D721Med (cell line): ENCODE data around the gene LAMA3.

ENCODE experiments used
- DNase-seq: peaks from one replicate; pipeline ENCODE4 v3.0.0; 2011; ENCODE audit warnings: low spot score; ENCODE audit not compliant: insufficient read length
- FAIRE-seq: peaks from 2 replicates; lab custom pipeline; 2011; peaks lifted over from hg19 to GRCh38; lab: Jason Lieb, UNC
- TF ChIP-seq, protein P1 (sequence below): IDR thresholded peaks from 2 replicates; pipeline ENCODE4 v1.5.1; 2012; ENCODE audit warnings: mild to moderate bottlenecking, control low read depth; ENCODE audit not compliant: insufficient read depth; ENCODE audit errors: missing control alignments

Gene LAMA3

GRCh38 chr18:23990474-23991410 lies 301.5 kb downstream of the LAMA3 start:
- FAIRE-seq = peak; percentile 77
- DNase-seq = no peak
- TF ChIP-seq, protein P1, sequence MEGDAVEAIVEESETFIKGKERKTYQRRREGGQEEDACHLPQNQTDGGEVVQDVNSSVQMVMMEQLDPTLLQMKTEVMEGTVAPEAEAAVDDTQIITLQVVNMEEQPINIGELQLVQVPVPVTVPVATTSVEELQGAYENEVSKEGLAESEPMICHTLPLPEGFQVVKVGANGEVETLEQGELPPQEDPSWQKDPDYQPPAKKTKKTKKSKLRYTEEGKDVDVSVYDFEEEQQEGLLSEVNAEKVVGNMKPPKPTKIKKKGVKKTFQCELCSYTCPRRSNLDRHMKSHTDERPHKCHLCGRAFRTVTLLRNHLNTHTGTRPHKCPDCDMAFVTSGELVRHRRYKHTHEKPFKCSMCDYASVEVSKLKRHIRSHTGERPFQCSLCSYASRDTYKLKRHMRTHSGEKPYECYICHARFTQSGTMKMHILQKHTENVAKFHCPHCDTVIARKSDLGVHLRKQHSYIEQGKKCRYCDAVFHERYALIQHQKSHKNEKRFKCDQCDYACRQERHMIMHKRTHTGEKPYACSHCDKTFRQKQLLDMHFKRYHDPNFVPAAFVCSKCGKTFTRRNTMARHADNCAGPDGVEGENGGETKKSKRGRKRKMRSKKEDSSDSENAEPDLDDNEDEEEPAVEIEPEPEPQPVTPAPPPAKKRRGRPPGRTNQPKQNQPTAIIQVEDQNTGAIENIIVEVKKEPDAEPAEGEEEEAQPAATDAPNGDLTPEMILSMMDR = no peak

DNA sequence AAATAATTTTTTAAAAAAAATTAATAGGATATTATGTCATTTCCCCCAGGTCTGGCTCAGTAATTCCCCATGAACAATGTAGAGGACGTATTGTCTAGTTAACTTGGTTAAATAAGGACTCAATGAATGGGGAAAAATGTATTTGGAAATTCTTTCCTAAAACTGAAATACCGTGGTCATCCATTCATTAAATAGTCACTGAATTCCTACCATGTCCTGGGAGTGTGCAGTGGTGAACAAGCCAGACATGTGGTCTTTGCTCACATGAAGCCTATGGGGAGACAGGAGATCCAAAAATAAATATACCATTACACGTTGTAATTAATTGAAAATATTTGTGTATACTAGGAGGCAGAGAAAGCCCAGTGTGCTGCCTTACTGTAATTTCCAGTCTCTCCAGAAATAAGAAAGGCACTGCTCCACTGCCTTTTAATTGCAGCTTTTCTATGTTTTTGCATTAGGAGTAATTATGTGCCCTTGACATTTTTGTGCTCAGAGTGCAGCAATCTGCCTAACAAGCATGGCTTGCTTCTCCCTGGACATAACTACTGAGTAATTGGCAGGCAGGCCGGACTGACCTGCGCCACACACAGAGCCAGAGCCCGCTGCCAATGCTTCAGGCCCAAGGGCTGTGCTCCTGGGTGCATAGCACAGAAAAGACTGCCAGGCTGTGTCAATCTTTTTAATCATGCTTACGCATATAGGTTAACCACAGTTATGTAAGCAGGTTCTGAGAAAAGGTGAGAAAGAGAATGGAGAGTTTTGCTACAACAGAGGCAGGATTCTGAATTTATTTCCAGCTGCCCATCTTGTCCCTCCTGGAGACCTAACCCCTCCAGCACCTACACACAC lies 303.1 kb downstream of the LAMA3 start:
- DNase-seq (no peak), FAIRE-seq (peak; percentile 72)
- TF ChIP-seq, protein P1 = no peak

- DNase-seq = no peak
- FAIRE-seq = no peak
- TF ChIP-seq, protein P1 = no peak
Measured at GRCh38 chr18:23992941-23993280, 303.7 kb downstream of the LAMA3 start.

- FAIRE-seq (peak; percentile 82), DNase-seq (no peak)
- TF ChIP-seq, protein P1 = no peak
Measured at GRCh38 chr18:23994361-23994902, 305.2 kb downstream of the LAMA3 start.

DNA sequence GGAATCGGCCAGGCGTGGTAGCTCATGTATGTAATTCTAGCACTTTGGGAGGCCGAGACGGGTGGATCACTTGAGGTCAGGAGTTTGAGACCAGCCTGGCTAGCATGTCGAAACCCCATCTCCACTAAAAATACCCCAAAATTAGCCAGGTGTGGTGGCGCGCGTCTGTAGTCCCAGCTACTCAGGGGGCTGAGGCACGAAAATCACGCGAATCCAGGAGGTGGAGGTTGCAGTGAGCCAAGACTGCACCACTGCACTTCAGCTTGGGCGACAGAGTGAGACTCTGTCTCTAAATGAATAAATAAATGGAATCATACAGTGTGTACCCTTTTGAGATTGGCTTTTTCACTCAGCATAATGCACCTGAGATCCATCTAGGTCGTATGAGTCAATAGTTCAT lies 305.9 kb downstream of the LAMA3 start:
- FAIRE-seq (no peak), DNase-seq (no peak)

DNA sequence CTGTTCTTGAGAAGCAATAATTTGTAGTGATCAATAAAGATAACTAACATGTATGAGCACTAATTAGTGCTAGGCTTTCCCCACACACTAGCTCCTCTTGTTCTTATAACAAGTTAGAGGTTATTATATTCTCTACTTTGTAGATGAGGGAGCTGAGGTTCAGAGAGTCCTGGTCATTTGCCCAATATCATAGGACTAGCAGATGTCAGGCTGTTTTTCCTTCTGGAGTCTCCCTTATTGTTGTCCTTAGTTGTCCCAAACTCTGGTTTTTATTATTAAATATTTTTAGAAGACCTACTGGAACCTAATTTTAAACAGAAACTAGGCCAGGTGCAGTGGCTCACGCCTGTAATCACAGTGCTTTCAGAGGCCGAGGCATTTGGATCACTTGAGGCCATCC lies 308.8 kb downstream of the LAMA3 start:
- DNase-seq (no peak), FAIRE-seq (no peak)
- TF ChIP-seq, protein P1 = no peak

More for the DNA sequence above, 305.9 kb downstream of the LAMA3 start:
- TF ChIP-seq, protein P1 = no peak
